Subcutaneous preadipocyte (primary cell): ENCODE results near the gene PIR. TPM values are rescaled to one million over a fixed set of nuclear protein-coding genes. Genes with fewer than 3 reads are reported as not detected.

Experiments used
- total RNA-seq: library from RNA; depleted of rRNA; stranded (reverse); fragments of >200 nt; gene quantifications from 2 replicates; pipeline ENCODE4 v1.2.3, GENCODE V29; 2012

The PIR gene
- 11.9 and 12.1 TPM in 2 replicates for total RNA-seq

DNA sequence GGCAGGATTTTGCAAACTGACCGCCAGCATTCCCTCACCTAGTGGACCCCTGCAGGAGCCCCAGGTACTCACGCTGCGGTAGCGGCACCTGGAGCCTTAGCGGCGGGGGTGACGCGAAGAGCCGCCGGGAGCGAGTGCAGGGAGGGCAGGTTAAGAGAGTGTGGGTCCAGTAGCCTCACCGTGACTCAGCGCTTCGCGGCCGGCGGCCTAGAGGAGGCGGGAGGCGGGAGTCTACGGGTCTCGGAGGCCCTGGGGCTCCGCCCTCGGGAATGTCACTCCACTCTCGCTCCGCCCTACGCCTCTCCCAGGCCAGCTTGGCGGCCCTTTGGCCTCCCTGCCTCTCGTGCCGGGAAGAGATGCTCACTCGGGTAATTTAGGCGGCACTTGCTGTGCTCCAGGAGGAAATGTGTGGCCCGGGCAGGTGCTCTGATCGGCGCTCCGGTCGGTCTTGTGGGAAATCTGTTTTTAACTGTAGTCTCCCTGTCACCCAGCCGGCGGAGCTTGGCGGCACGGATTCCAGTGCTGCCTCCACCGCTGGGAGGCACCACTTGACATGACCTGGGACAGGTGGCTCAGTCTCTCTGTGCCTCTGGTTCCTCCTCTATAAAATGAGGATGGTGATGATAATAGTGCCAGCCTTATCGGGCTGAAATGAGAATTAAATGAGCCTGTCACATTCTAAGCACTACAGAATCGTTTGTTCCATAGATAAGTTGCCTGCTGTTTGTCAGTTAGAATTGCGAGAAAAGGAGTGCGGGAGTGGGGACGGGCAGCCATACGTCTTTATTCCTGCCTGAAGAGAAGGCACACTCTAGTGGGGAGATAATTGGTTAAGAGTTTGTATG lies at the start of gene PIR:
PIR (minus strand) TSS at position 216 of the 845 bp plus-strand sequence. CDS start 2,076 bp downstream, outside the sequence.

GRCh38 chrX:15500497-15500966 lies 7.4 kb upstream of the PIR start, which contains the start of gene BMX:
TSS of gene BMX (plus strand) at chrX:15500807. CDS start at chrX:15508354, 7,547 bp downstream.

DNA sequence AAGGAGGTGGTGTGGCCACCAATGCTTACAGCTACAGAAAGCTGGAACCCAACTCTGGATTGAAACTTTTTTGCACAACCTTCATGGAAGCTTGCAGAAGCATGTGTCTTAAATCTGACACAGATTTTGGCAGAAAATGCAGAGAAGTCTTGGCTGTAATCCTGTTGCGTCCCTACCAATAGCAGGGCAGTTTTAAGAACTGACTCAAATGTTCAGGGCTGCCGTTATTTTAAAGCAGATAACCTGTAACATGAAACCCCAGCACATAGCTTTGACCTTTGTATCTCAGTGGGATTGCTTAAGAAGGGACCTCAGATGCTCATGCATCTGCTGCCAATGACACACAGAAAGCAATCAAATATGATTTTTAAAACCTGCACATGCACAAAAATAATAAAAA lies 108.8 kb downstream of the PIR start, which contains the start of gene VEGFD:
VEGFD (minus strand) TSS at position 110 of the 400 bp plus-strand sequence. CDS start 467 bp downstream, outside the sequence.

DNA sequence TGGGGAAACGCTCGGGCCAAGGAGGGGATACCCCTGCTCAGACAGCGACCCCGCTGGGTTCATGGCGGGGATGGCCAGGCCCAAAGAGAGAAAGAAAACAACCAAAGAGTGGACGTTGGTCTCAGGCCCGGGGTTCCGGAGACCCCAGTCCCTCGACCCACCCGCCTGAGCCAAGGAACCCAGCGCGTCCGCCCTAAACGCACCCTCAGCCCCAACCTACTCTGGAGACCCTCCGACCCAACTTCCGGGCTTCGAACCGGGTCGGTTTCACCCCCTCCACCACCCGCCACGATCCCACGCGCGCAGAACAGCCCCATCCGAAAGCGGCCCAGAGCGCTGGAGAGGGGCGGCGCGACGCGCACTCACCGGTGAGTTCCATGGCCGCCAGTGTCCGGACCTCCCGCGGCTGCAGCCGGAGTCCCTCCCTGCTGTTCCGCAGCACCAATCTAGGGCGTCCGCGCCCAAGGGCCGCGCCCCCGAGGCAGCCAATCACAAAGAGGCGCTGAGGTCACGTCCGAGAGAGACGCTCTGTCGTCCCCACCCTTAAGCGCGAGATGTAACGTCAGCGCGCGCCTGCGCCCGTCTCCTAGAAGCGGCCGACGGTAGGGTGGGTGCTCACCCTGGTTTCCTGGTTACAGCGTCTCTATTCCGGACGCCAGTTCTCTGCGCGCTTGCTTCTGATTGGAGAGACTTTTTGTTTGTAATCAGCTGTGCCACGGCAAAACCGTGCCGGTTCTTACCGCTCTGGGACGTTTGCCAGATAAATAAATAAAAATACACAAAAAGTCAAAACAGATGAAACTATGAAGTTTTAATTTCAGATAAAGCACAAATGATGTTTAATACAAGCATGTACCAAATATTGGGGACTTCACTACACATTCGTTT lies 157.8 kb downstream of the PIR start, which contains the start of gene PIGA:
PIGA (minus strand) TSS at position 389 of the 888 bp plus-strand sequence. CDS start 3,593 bp downstream, outside the sequence.

Other genes with a start within 250 kb of the PIR start
- 2.2 and 2.6 TPM in 2 replicates for gene ASB9, start 223.2 kb downstream of the PIR start, total RNA-seq
- not detected in 2 replicates for gene ASB11, start 177.7 kb downstream of the PIR start, total RNA-seq
- 6.2 and 11.1 TPM in 2 replicates for gene PIGA, start 157.8 kb downstream of the PIR start, total RNA-seq
- gene VEGFD, start 108.9 kb downstream of the PIR start, total RNA-seq: 0.78 and 1.1 TPM in 2 replicates
- not detected in 2 replicates for gene BMX, start 7.5 kb upstream of the PIR start, total RNA-seq
- under 0.01 TPM in 1 of 2 replicates, not detected in the other for gene ACE2, start 107.6 kb upstream of the PIR start, total RNA-seq
- 0.20 and 0.37 TPM in 2 replicates for gene CLTRN, start 171.5 kb upstream of the PIR start, total RNA-seq
- gene CA5B, start 244.9 kb upstream of the PIR start, total RNA-seq: 9.2 and 14.0 TPM in 2 replicates